HG02884 (cell line): ENCODE data around the gene DSC3.
"Not testable (repeated sequence)": the region's sequence is repeated elsewhere in the genome, so short reads cannot be mapped to it uniquely, and the experiment has no call there.

ENCODE experiments used
- ATAC-seq: cut with Tn5 transposase; IDR thresholded peaks from one replicate; pipeline ENCODE4 v1.9.1; 2021; ENCODE audit warnings: mild to moderate bottlenecking, moderate library complexity; ENCODE audit not compliant: unreplicated experiment

Gene DSC3

DNA sequence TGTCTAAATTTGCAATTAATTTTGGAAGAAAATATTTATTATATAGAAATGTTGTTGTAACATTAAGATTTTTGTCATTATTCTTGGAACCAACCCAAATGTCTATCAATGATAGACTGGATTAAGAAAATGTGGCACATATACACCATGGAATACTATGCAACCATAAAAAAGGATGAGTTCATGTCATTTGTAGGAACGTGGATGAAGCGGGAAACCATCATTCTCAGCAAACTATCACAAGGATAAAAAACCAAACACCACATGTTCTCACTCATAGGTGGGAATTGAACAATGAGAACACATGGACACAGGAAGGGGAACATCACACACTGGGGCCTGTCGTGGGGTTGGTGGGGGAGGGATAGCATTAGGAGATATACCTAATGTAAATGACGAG, 64.5 kb downstream of the DSC3 start:
- ATAC-seq, result not testable (repeated sequence)

DNA sequence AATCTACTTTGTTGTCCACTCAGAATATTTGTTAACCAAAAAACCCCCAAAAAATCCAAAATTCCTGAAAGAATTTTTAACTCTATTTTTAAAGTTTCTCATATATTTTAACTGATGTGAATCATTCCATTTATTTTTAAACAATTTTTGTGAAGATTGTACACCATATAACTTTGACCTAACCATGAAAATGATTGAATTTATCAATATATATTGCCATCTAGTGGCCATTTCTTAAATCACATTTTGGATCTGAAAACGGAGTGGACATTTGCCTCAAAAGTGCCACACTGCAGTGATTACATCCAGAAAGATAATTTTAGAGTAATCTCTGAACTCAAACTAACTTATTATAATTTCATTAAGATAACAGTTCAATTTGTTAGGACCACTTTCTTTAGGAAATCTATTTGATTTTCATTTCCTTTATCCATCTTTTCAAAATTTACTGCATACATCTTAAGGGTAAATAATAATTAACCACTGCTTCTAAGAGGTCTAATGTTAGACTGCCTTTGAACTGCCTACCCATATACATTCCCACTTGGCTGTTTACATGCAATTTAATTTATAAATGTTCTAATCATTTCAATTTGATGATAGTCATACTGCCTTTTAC, 71.1 kb downstream of the DSC3 start:
- ATAC-seq, result peak; percentile 79

DNA sequence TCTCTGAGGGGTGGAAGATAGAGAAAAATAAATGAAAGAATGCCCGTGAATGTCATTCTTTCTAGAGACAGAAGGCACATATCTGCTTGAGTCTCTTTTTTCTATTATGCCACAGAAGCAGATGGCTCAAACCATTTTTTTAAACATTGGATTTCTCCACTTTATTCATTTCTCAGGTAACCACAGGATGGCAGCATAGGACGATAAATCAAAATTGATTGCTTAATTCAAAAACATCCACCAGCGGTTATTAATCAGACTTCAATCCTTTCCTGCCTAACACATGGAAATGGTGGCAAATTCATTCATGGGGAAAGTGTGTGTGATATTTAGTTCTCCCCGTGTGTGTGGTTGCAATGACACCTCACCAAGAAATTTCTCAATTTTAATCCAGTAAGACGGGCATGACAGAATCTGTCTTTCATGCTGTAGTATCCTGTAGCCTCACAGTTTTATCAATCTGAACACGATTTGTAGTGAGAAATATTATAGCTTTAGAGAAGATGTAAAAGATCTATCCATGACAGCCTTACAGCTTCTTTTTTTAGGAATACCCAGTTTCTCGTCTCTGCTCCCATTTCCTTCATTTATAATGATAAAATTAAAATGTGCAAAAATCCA, 72.2 kb downstream of the DSC3 start:
- no peak for ATAC-seq

GRCh38 chr18:30969670-30970170, 72.8 kb downstream of the DSC3 start:
- ATAC-seq, result no peak

DNA sequence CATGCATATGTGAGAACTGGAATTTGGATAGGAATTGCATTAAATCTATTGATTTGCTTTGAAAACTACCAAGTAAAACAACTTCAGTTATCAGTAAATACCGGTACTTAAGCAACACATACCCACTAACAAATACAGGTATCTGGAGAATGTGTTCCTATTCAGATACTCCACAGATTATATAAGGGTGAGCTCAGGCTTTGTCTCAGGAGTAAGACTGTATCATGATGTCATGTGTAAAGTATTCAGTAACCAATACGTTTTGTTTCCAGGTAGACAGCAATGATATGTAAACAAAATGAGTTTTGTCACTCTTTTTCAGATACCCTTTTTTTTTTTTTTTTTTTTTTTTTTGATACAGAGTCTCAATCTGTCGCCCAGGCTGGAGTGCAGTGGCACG, 74.8 kb downstream of the DSC3 start:
- ATAC-seq, result no peak

DNA sequence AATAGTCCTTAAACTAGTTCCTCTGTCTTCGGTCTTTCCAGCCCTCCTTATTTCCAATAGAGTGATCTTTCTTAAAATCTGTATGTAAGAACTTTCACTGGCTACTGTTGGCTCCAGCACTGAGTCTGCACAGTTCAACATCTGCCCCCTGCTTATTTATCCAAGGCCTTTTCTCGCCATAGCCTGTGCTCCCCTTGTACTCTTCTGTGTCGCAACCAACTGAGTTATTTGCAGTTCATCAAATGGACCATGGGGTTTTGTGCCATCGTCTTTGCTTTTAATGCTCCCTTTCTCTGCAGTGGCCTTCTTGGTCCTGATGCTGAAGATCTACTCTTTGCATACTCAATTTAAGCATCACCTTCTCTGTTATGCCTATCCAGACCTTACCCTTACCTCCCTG, 77.3 kb downstream of the DSC3 start:
- no peak for ATAC-seq

DNA sequence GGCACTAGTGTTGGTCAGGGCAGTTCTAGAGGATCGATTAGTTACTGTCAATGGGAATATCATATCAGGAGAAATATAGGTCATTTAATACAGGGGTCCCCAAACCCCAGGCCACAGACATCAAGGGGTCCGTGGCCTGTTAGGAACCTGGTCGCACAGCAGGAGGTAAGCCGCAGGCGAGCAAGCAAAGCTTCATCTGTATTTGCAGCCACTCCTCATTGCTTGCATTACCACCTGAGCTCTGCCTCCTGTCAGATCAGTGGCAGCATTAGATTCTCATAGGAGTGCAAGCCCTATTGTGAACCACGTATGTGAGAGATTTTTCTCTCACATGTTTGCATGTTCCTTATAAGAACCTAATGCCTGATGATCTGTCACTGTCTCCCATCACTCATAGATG, 81.9 kb downstream of the DSC3 start:
- no peak for ATAC-seq

- no peak for ATAC-seq
Measured at GRCh38 chr18:30957066-30957465, 85.5 kb downstream of the DSC3 start.

DNA sequence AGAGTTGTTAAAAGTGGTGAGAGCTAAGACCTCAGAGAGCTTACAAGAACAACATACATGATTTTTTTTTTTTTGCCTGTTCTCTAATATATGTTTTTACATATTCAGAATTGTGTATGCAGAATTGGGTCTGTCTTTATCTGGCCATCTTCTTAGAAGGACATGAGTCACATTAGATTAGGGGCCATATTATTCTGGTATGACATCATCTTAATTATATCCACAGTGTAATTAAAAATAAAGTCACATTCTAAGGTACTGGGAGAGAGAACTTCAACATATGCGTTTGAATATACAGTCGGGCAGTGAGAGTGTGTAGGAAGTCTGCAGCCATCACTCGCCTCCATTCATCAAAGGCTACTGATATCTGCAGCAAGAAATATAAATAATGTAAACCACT, 88.3 kb downstream of the DSC3 start:
- no peak for ATAC-seq

DNA sequence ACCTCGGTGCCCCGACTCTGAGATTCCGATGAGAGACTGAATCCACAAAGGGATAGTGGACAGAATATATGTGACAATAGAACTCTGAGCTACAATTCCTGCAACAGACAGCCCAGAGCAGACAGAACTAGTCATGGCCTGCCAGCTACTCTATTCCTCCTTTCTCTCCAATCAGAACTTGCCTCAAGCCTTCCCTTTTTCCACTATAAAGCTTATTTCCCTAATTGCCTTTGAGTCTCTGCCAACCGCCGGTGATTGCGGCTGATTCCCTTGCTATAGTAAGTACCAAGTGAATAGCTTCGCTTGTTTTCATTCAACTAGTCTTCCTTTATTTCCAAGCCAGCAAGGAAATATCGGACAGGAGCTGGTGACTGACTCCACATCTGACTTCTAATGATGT, 96.8 kb downstream of the DSC3 start:
- ATAC-seq, result no peak

DNA sequence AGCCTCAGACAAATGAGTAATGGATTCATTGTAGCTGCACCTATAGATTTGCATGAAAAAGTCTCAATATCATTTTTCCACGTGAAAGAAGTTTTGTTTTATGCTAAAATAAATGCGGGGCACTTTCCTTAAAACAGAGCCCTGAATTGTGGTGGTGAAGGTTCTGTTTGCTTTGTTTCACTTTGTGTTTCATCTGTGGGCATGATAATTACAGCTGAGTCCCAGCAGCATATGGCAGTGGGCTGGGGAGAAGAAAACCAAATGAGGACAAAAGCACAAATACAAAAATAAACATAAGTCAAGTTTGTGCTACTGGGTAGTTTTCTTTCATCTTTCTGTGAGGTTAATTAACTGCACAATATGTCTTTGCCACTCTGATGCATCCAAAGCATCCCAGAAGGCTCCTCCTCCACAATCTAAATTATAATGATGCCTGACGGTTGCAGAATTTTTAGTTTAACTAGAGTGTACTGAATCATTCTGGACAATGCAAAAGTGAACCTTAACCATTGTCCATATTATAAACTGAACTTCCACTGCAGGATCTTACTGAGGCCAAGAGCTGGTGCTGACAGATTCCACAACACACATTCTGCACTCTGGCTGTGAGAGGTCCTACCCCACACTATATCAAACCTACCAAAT, 97.6 kb downstream of the DSC3 start:
- no peak for ATAC-seq

- ATAC-seq, result no peak
Measured at GRCh38 chr18:30940952-30941539, 101.5 kb downstream of the DSC3 start.
